CD4-positive, alpha-beta T cell treated with Interleukin-4 for 1 hour (primary cell): ENCODE measurements around the gene MCUB.
"Not testable (repeated sequence)": the region's sequence is repeated elsewhere in the genome, so short reads cannot be mapped to it uniquely, and the experiment has no call there.

Experiments used
- DNase-seq, 2 donors: peaks; one replicate each; pipeline ENCODE4 v3.0.0-alpha.2; 2020 to 2022

Gene MCUB

GRCh38 chr4:109559983-109560686 is at the start of gene MCUB:
Gene MCUB, plus strand, starts transcription at chr4:109560246. Its CDS starts 92 bp downstream, at chr4:109560338.
- peak; percentile 90 to 92 for DNase-seq

- no peak for DNase-seq
These were observed 49.4 kb upstream of the MCUB start for GRCh38 chr4:109510687-109511086.

GRCh38 chr4:109511414-109511813 is 48.6 kb upstream of the MCUB start:
- DNase-seq, result no peak

- not testable (repeated sequence) for DNase-seq
These were observed 46.7 kb upstream of the MCUB start for GRCh38 chr4:109513368-109513767.

GRCh38 chr4:109532182-109532581 is 27.9 kb upstream of the MCUB start:
- DNase-seq, result no peak

- DNase-seq, result no peak
These were observed 14.6 kb upstream of the MCUB start for GRCh38 chr4:109545401-109545800.

GRCh38 chr4:109547394-109547793 is 12.7 kb upstream of the MCUB start:
- DNase-seq, result no peak

GRCh38 chr4:109548655-109549054 is 11.4 kb upstream of the MCUB start:
- peak in 1 of 2 donors; percentile 57 for DNase-seq

- DNase-seq, result peak in 1 of 2 donors; percentile 13
These were observed 7.8 kb upstream of the MCUB start for GRCh38 chr4:109552237-109552636.

- DNase-seq, result no peak
These were observed 6.9 kb upstream of the MCUB start for GRCh38 chr4:109553130-109553529.

GRCh38 chr4:109554971-109555370 is 5.1 kb upstream of the MCUB start:
- DNase-seq, result no peak

- DNase-seq, result no peak
These were observed 2.6 kb upstream of the MCUB start for GRCh38 chr4:109557433-109557832.

- peak in 1 of 2 donors; percentile 42 for DNase-seq
These were observed 2.0 kb upstream of the MCUB start for GRCh38 chr4:109558095-109558494.

GRCh38 chr4:109559625-109559982 is 442 bp upstream of the MCUB start:
- no peak for DNase-seq

- peak; percentile 45 to 75 for DNase-seq
These were observed 828 bp downstream of the MCUB start for GRCh38 chr4:109560687-109561461.

GRCh38 chr4:109562457-109563239 is 2.6 kb downstream of the MCUB start:
- no peak for DNase-seq

- no peak for DNase-seq
These were observed 11.4 kb downstream of the MCUB start for GRCh38 chr4:109571494-109571893.

- no peak for DNase-seq
These were observed 12.1 kb downstream of the MCUB start for GRCh38 chr4:109572154-109572553.

- peak in 1 of 2 donors; percentile 50 for DNase-seq
These were observed 14.4 kb downstream of the MCUB start for GRCh38 chr4:109574443-109574850.

- peak in 1 of 2 donors; percentile 31 for DNase-seq
These were observed 15.1 kb downstream of the MCUB start for GRCh38 chr4:109574931-109575804.

- no peak for DNase-seq
These were observed 16.4 kb downstream of the MCUB start for GRCh38 chr4:109576462-109576861.

GRCh38 chr4:109578846-109579245 is 18.8 kb downstream of the MCUB start:
- DNase-seq, result no peak
